ENCODE measurements around the gene PRKAB1. TPM values are rescaled to one million over a fixed set of nuclear protein-coding genes. Genes with fewer than 3 reads are reported as not detected.

The PRKAB1 gene
- total and polyA plus RNA-seq, 9 of the 15 experiments (the other 6 are each of a cell fraction or from before 2014, with no cell fraction given), result 32.6 to 94.2 (median 63.8) TPM

DNA sequence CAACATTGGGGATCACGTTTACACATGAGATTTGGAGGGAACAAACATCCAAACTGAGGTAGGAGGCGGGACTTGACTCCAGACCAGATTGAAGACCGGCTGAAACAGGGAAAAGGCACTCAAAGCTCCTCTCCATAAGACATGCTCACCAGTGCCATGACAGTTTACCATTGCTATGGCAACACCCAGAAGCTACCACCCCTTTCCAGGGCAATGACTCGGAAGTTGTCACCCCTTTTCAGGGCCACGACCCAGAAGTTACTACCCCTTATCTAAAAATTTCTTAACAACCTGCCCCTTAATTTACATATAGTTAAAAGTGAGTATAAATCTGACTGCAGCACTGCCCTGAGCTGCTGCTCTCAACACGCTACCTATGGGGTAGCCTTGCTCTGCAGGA is 40.2 kb upstream of the PRKAB1 start:
- ATAC-seq (no peak), FAIRE-seq (no peak), DNase-seq (ENCODE audit: extremely low read depth in 1 of 4, low spot score in 3 of 4) (no peak)
- BruUV-seq (replicated peaks), result no TSS peak
- Histone ChIP-seq H3K9me3 (replicated peaks; ENCODE audit: control insufficient read depth, insufficient read depth, low read depth, low read length) (no peaks in the 10 kb centered on the region), H3K9ac (ENCODE audit: insufficient read depth in 1 of 2, low read depth in 2 of 2, low read length in 2 of 2) (no peak overlapping the region), H3K9me1 (ENCODE audit: control insufficient read depth, insufficient read depth, low read length) (no peaks in the 10 kb centered on the region), H2AFZ (ENCODE audit: low read depth, low read length) (no peak overlapping the region), H3K36me3 (ENCODE audit: control insufficient read depth, insufficient read depth, low read length) (no peaks in the 10 kb centered on the region), H4K20me1 (replicated peaks; ENCODE audit: control insufficient read depth, insufficient read depth, low read length) (no peaks in the 10 kb centered on the region), H3K4me2 (ENCODE audit: insufficient read depth, low read length) (no peak overlapping the region), H3K79me2 (ENCODE audit: control insufficient read depth, insufficient read depth, low read length) (no peaks in the 10 kb centered on the region), H3K27me3 (ENCODE audit: control insufficient read depth in 2 of 2, insufficient read depth in 2 of 2, low read length in 2 of 2) (peaks cover 0 to 3% of the 10 kb centered on the region in 2 experiments; a peak in 3 of 5 replicates), H3K4me3 (no peak overlapping the region), H3K4me1 (replicated peaks in 1 of 2; ENCODE audit: control insufficient read depth in 2 of 2, insufficient read depth in 2 of 2, low read length in 2 of 2) (peaks cover 0 to 14% of the 10 kb centered on the region in 2 experiments; a peak in 2 of 5 replicates), H3K27ac (ENCODE audit: extremely low read depth, low read depth, low read length) (no peak overlapping the region)
- intact Hi-C loops (cut with micrococcal nuclease) (no loop called here), in situ Hi-C loops (cut with MboI) (no loop called here)
- TF ChIP-seq NFIC (IDR thresholded peaks at IDR 0.05) (no peak), SNIP1 (IDR thresholded peaks at IDR 0.05; ENCODE audit: low read depth) (no peak), NR2C1 (IDR thresholded peaks at IDR 0.05) (peak; percentile 76), NR2C1 (tag; IDR thresholded peaks at IDR 0.05) (peak; percentile 81), NBN (IDR thresholded peaks at IDR 0.05; ENCODE audit: low read depth) (no peak), HNRNPK (IDR thresholded peaks at IDR 0.05; ENCODE audit: low read depth, low read length, poor library complexity, severe bottlenecking) (no peak), MAZ (CRISPR knock-in tag; conservative IDR thresholded peaks at IDR 0.05 in 1 of 2, IDR thresholded peaks at IDR 0.05 in 1 of 2) (no peak), NCOA2 (IDR thresholded peaks at IDR 0.05; ENCODE audit: partially characterized antibody in 2 of 2) (no peak), HOXB6 (CRISPR knock-in tag; IDR thresholded peaks at IDR 0.05; ENCODE audit: borderline replicate concordance) (no peak), NR2C2 (CRISPR knock-in tag; IDR thresholded peaks at IDR 0.05) (no peak), NR2C2 (tag; IDR thresholded peaks at IDR 0.05) (peak; percentile 45; the same call in 1 of the 2 replicates), GABPA (tag; conservative IDR thresholded peaks at IDR 0.05; ENCODE audit: low read depth) (peak; percentile 52), NFYB (IDR thresholded peaks at IDR 0.05; ENCODE audit: extremely low read depth, insufficient read length) (no peak), RFX1 (IDR thresholded peaks at IDR 0.05) (peak; percentile 71)
- TF ChIP-seq, protein P1, sequence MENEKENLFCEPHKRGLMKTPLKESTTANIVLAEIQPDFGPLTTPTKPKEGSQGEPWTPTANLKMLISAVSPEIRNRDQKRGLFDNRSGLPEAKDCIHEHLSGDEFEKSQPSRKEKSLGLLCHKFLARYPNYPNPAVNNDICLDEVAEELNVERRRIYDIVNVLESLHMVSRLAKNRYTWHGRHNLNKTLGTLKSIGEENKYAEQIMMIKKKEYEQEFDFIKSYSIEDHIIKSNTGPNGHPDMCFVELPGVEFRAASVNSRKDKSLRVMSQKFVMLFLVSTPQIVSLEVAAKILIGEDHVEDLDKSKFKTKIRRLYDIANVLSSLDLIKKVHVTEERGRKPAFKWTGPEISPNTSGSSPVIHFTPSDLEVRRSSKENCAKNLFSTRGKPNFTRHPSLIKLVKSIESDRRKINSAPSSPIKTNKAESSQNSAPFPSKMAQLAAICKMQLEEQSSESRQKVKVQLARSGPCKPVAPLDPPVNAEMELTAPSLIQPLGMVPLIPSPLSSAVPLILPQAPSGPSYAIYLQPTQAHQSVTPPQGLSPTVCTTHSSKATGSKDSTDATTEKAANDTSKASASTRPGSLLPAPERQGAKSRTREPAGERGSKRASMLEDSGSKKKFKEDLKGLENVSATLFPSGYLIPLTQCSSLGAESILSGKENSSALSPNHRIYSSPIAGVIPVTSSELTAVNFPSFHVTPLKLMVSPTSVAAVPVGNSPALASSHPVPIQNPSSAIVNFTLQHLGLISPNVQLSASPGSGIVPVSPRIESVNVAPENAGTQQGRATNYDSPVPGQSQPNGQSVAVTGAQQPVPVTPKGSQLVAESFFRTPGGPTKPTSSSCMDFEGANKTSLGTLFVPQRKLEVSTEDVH (IDR thresholded peaks at IDR 0.05; ENCODE audit: low read depth, partially characterized antibody), result no peak
- ChIA-PET CTCF (ENCODE audit: low intra/inter-chr PET ratio) (no interaction called here), POLR2A (no interaction called here)
- 20% methylated on average over 6 of the region's 6 CpGs for WGBS (ENCODE audit: insufficient coverage, low coverage, missing lambda C conversion rate)

Measured in K562 (cell line).